ENCODE data around the gene NAA50.

Gene NAA50

GRCh38 chr3:113698956-113699355 is 47.1 kb downstream of the NAA50 start:
- DNase-seq (ENCODE audit: extremely low spot score): peak; percentile 24
- TF ChIP-seq CTCF (IDR thresholded peaks at IDR 0.05; ENCODE audit: control extremely low read depth, extremely low read depth, low read depth, missing control alignments): no peak
- ChIA-PET POLR2A (no interaction called here), CTCF (interaction anchor here (1.5 to 2.0 kb wide), 3 partner anchors 30 to 48 kb away, joined by 4 to 5 read pairs (median 5); partner anchors contain the start of gene ATP6V1A)

- DNase-seq (ENCODE audit: extremely low spot score): no peak
- no peak for TF ChIP-seq CTCF (IDR thresholded peaks at IDR 0.05; ENCODE audit: control extremely low read depth, extremely low read depth, low read depth, missing control alignments)
- POLR2A ChIA-PET: no interaction called here
- CTCF ChIA-PET: interaction anchor here (1.0 to 1.6 kb wide), 5 partner anchors 16 to 49 kb away, joined by 3 to 5 read pairs (median 4); partner anchors contain the start of gene ATP6V1A
These were observed 47.8 kb downstream of the NAA50 start for GRCh38 chr3:113698213-113698742.

GRCh38 chr3:113697500-113698090 is 48.5 kb downstream of the NAA50 start:
- TF ChIP-seq CTCF (IDR thresholded peaks at IDR 0.05; ENCODE audit: control extremely low read depth, extremely low read depth, low read depth, missing control alignments): no peak
- DNase-seq (ENCODE audit: extremely low spot score): peak; percentile 15
- CTCF ChIA-PET: interaction anchor here (1.0 to 1.5 kb wide), 4 partner anchors 16 to 47 kb away, joined by 3 to 5 read pairs (median 4); no protein-coding TSS in a partner anchor
- POLR2A ChIA-PET: no interaction called here

- DNase-seq (ENCODE audit: extremely low spot score): peak; percentile 99
- no peak for TF ChIP-seq CTCF (IDR thresholded peaks at IDR 0.05; ENCODE audit: control extremely low read depth, extremely low read depth, low read depth, missing control alignments)
- CTCF ChIA-PET: interaction anchor here (0.7 to 1.5 kb wide), 7 partner anchors 10 to 48 kb away, joined by 3 read pairs; no protein-coding TSS in a partner anchor
- POLR2A ChIA-PET: interaction anchor here (0.6 kb wide), 1 partner anchor 116 kb away, joined by 6 read pairs; no protein-coding TSS in a partner anchor
These were observed 49.2 kb downstream of the NAA50 start for GRCh38 chr3:113696658-113697499.

- CTCF ChIA-PET: interaction anchor here (0.7 to 1.5 kb wide), 5 partner anchors 9 to 39 kb away, joined by 3 read pairs; no protein-coding TSS in a partner anchor
- TF ChIP-seq CTCF (IDR thresholded peaks at IDR 0.05; ENCODE audit: control extremely low read depth, extremely low read depth, low read depth, missing control alignments): no peak
- peak; percentile 94 for DNase-seq (ENCODE audit: extremely low spot score)
- POLR2A ChIA-PET: interaction anchor here (0.6 kb wide), 1 partner anchor 117 kb away, joined by 6 read pairs; no protein-coding TSS in a partner anchor
These were observed 50.0 kb downstream of the NAA50 start, which contains the start of gene USF3 for GRCh38 chr3:113695786-113696645. USF3 (minus strand) TSS chr3:113696642; CDS start chr3:113674878, 21,764 bp downstream.

Data from GM10248 (cell line).